Measurements from ENCODE around the gene CEBPG.

CEBPG gene

DNA sequence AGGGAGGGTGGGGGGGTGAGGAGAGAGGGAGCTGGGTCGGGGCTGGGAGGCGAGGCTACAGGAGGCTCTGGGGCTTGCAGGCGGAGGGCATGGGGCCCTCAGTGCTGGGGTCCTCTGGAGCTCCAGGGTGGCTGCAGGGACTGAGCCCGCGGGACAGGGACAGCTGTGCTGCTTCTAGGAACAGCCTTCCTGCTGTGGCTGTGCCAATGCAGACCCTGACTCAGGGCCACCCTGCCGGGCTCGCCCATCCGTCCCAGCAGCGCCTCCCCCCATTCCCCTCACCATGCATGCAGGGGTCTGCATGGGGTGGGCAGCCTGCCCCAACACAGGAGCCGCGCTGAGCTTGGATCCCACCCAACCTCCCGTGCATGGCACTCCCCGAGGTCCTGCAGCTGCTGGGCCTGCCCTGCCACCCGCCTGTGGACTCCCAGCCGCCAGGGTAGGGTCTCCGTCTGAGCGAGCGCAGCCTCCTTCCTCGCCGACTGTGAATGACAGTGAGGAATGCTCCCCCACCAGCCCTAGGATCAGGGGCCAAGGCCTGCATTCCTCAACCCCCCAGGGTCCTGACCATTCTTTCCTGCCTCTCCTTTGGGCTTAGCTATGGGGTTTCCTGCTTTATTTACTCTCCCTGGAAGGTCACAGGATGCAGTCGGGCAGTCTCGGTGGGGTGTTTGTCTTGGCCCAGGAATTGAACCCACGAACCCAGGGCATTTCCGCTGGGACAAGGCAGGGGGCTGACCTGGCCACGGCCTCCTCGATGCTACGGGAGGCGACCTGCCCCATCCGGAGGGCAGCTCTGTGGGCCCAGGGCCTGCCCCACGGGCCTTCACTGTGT, 23.4 kb downstream of the CEBPG start:
- no peak overlapping the region for H3K27ac ChIP-seq
- TF ChIP-seq ZFX (IDR thresholded peaks at IDR 0.05) = no peak
- no peak for TF ChIP-seq CTCF (conservative IDR thresholded peaks at IDR 0.05)

- H3K27ac ChIP-seq = no peak overlapping the region
- TF ChIP-seq ZFX (IDR thresholded peaks at IDR 0.05) (no peak), CTCF (conservative IDR thresholded peaks at IDR 0.05) (no peak)
Observed at GRCh38 chr19:33397536-33398360, 24.2 kb downstream of the CEBPG start.

DNA sequence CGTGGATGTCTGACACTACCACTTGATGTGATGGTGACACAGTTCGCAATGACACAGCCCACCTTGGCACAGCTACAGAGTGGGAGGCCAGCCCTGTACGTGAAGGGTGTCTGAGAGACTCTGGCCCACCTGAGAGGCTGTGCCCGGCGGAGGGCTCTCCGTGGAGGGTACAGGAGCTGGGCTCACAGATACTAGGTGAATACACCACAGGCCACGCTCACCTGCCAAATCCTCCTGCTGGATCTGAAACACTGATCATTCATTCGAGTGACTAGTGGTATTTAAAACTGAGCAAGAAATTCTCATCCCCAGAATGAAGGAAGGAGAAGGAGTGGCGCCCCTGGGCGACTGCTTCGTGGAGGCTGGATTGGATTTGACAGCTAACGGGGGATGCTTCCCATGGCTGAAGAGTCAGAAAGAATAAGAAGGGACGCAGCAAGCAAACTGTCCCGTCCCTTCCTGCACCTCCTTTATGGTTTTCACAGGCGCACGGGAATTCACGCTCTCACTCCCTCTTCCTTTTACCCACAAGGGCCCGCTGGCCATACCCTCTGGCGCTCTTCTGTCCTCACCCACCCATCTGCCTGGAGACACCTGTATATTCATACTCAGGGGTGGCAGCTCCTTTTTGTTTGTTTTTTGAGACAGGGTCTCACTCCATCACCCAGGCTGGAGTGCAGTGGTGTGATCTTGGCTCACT, 25.0 kb downstream of the CEBPG start:
- TF ChIP-seq ZFX (IDR thresholded peaks at IDR 0.05) (no peak), CTCF (conservative IDR thresholded peaks at IDR 0.05) (no peak)
- H3K27ac ChIP-seq = no peak overlapping the region

GRCh38 chr19:33399081-33399744, 25.7 kb downstream of the CEBPG start:
- TF ChIP-seq ZFX (IDR thresholded peaks at IDR 0.05) (no peak), CTCF (conservative IDR thresholded peaks at IDR 0.05) (no peak)
- no peak overlapping the region for H3K27ac ChIP-seq

GRCh38 chr19:33399745-33400681, 26.5 kb downstream of the CEBPG start:
- no peak overlapping the region for H3K27ac ChIP-seq
- TF ChIP-seq CTCF (conservative IDR thresholded peaks at IDR 0.05) (no peak), ZFX (IDR thresholded peaks at IDR 0.05) (no peak)
